SK-MEL-5 (cell line): ENCODE results near the gene RPL10. TPM values are rescaled to one million over a fixed set of nuclear protein-coding genes. Genes with fewer than 3 reads are reported as not detected.

Experiments used
- DNase-seq: peaks from one replicate; pipeline ENCODE4 v3.0.0-alpha.2; 2016; ENCODE audit warnings: low read depth, low spot score
- in situ Hi-C: cut with HindIII; loops from 2 replicates; pipeline ENCODE4 v1.10.0; 2016; ENCODE audit warnings: low sequenced_read_pairs, high pct_unique_total_duplicates, low pct_unique_long_range_greater_than_20kb
- small RNA-seq, 2 experiments: library from RNA; depleted of rRNA; stranded (forward); fragments of <200 nt; gene quantifications; one replicate each; pipeline ENCODE3, GENCODE V24; 2014
- total RNA-seq: library from RNA; depleted of rRNA; stranded (reverse); fragments of >200 nt; shearing (Covaris generic); gene quantifications from 2 replicates; pipeline ENCODE4 v1.2.3, GENCODE V29; 2014; rRNA removed

Gene RPL10
- total RNA-seq, 1 experiment from 2014 or later: 3,421 TPM

DNA sequence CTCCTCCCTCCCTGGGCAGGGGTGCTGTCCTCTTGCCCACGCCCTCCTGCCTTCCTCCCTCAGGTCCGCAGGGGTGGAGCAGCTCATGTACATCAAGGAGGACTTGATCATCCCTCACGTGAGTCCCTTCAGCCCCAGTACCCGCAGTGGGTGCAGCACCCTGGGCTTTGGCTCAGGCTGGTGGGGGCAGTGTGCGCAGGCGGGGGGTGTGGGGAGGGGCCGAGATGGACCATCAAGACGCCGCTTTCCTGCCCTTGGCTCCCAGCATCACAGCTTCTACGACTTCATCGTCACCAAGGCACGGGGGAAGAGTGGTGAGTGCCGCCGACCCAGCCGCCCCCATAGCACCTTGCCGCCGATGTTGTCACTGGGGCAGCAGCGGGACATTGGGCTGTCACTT lies 51.4 kb downstream of the RPL10 start:
- no peak for DNase-seq
- in situ Hi-C loops: no loop called here

DNA sequence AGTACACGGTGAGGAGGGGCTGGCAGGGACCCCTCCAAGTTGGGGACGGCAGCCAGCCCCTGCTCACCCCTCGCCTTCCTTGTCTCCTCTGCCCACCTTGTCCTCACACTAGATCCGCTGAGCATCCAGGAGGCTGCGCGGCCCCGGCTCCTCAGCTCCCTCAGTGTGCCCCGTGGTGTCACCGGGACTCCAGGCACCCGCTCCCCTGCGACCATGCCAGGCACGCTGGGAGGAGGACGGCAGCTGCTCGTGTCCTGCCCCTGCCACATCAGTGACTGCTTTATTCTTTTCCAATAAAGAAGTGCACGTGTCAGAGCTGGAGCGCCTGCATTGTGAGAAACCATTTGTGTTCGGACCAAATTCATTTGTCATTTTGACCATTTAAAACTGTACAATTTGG lies 52.1 kb downstream of the RPL10 start:
- DNase-seq: no peak
- in situ Hi-C loops: no loop called here

Small RNA genes within 50 kb of the gene (small RNA-seq; reads per million reads assigned to genes)
- gene MIR6858: 0 to 0.14 reads per million in 2 experiments
- 0 reads per million in 2 experiments for gene SNORA70

Other genes starting within 250 kb of the RPL10 start
- gene OPN1MW, start 215.8 kb upstream of the RPL10 start, total RNA-seq: not detected in 2 replicates
- gene OPN1MW2, start 178.6 kb upstream of the RPL10 start, total RNA-seq: not detected in 2 replicates
- not detected in 2 replicates for gene OPN1MW3, start 140.8 kb upstream of the RPL10 start, total RNA-seq
- gene TEX28, start 103.3 kb upstream of the RPL10 start, total RNA-seq: not detected in 2 replicates
- gene TKTL1, start 102.6 kb upstream of the RPL10 start, total RNA-seq: 0.42 TPM in 1 of 2 replicates, not detected in the other
- 108 and 138 TPM in 2 replicates for gene FLNA, start 23.7 kb upstream of the RPL10 start, total RNA-seq
- gene EMD, start 19.1 kb upstream of the RPL10 start, total RNA-seq: 15.4 and 21.3 TPM in 2 replicates
- gene DNASE1L1, start 10.9 kb downstream of the RPL10 start, total RNA-seq: 53.4 and 56.8 TPM in 2 replicates
- 17.6 and 25.3 TPM in 2 replicates for gene TAFAZZIN, start 13.2 kb downstream of the RPL10 start, total RNA-seq
- 88.8 and 93.6 TPM in 2 replicates for gene ATP6AP1, start 30.3 kb downstream of the RPL10 start, total RNA-seq
- 48.8 and 61.9 TPM in 2 replicates for gene GDI1, start 38.8 kb downstream of the RPL10 start, total RNA-seq
- 83.0 and 85.2 TPM in 2 replicates for gene FAM50A, start 45.8 kb downstream of the RPL10 start, total RNA-seq
- gene PLXNA3, start 59.9 kb downstream of the RPL10 start, total RNA-seq: not detected in 2 replicates
- 47.7 and 58.6 TPM in 2 replicates for gene LAGE3, start 80.9 kb downstream of the RPL10 start, total RNA-seq
- 58.3 and 64.6 TPM in 2 replicates for gene UBL4A, start 88.2 kb downstream of the RPL10 start, total RNA-seq
- gene SLC10A3, start 92.3 kb downstream of the RPL10 start, total RNA-seq: 9.8 and 11.9 TPM in 2 replicates
- gene FAM3A, start 117.9 kb downstream of the RPL10 start, total RNA-seq: 25.6 and 28.1 TPM in 2 replicates
- 39.1 and 52.7 TPM in 2 replicates for gene G6PD, start 148.5 kb downstream of the RPL10 start, total RNA-seq
- gene IKBKG, start 149.2 kb downstream of the RPL10 start, total RNA-seq: 12.3 and 15.0 TPM in 2 replicates
- gene CTAG1A, start 186.8 kb downstream of the RPL10 start, total RNA-seq: not detected in 2 replicates
- not detected in 2 replicates for gene CTAG1B, start 220.9 kb downstream of the RPL10 start, total RNA-seq